IMR-90 (cell line): Measurements from ENCODE around the gene REXO5. TPM values are rescaled to one million over a fixed set of nuclear protein-coding genes. Genes with fewer than 3 reads are reported as not detected.

Experiments
- ATAC-seq: fragments of 200-7000 bp; cut with Tn5 transposase; 2 replicates; pipeline ENCODE4 v1.9.1; 2020; ENCODE audit warnings: low read depth, mild to moderate bottlenecking, moderate library complexity
- BruUV-seq: library from RNA; stranded (reverse); fragments of 400-500 nt; replicated peaks from 2 replicates; lab custom pipeline; 2021; lab: Mats Ljungman, UMichigan
- CTCF ChIA-PET: fragments of 300-600 bp; formaldehyde crosslinking; extraction: SDS; loops from one replicate; lab custom pipeline; 2021; ENCODE audit warnings: antibody characterized with exemption; lab: Yijun Ruan, JAX
- POLR2A ChIA-PET: fragments of 300-600 bp; sonication (Branson Sonifier 250); formaldehyde crosslinking; loops from one replicate; lab custom pipeline; 2022; ENCODE audit warnings: antibody characterized with exemption; ENCODE audit not compliant: unreplicated experiment; lab: Charles Lee
- DNase-seq: peaks from one replicate; pipeline ENCODE4 v3.0.0; 2013
- H2AFZ ChIP-seq: replicated peaks from 2 replicates; pipeline ENCODE3; 2013; ENCODE audit warnings: low read length, mild to moderate bottlenecking; ENCODE audit not compliant: poor library complexity
- H2AK5ac ChIP-seq: 2 replicates; pipeline ENCODE4 v1.6.1; 2013; ENCODE audit warnings: low read depth, low read length, inconsistent platforms
- H2AK9ac ChIP-seq: replicated peaks from 2 replicates; pipeline ENCODE3; 2013; ENCODE audit warnings: mild to moderate bottlenecking, low read depth, low read length, moderate library complexity; ENCODE audit not compliant: poor library complexity
- H2BK120ac ChIP-seq: 2 replicates; pipeline ENCODE4 v1.6.1; 2013; ENCODE audit warnings: low read depth, low read length, inconsistent platforms
- H2BK15ac ChIP-seq: 3 replicates; pipeline ENCODE4 v1.6.1; 2013; ENCODE audit warnings: low read depth, low read length, inconsistent platforms
- H2BK20ac ChIP-seq: 2 replicates; pipeline ENCODE4 v1.6.1; 2013; ENCODE audit warnings: low read depth, mild to moderate bottlenecking, inconsistent platforms, low read length, moderate library complexity
- H2BK5ac ChIP-seq: 2 replicates; pipeline ENCODE4 v1.6.1; 2013; ENCODE audit warnings: mild to moderate bottlenecking, low read depth, low read length, inconsistent platforms; ENCODE audit not compliant: poor library complexity, severe bottlenecking
- H3K14ac ChIP-seq: replicated peaks from 2 replicates; pipeline ENCODE4 v1.6.1; 2013; ENCODE audit warnings: low read depth, low read length, inconsistent platforms
- H3K18ac ChIP-seq: 2 replicates; pipeline ENCODE4 v1.6.1; 2013; ENCODE audit warnings: low read depth, low read length, control low read depth
- H3K23ac ChIP-seq: 2 replicates; pipeline ENCODE4 v1.6.1; 2013; ENCODE audit warnings: low read depth, low read length, inconsistent platforms
- H3K27ac ChIP-seq: 2 replicates; pipeline ENCODE4 v1.5.1; 2013; ENCODE audit warnings: mild to moderate bottlenecking, control low read depth, low read length; ENCODE audit not compliant: insufficient read depth
- H3K27me3 ChIP-seq: 2 replicates; pipeline ENCODE4 v1.6.1; 2013; ENCODE audit warnings: low read length; ENCODE audit not compliant: control insufficient read depth, insufficient read depth
- H3K36me3 ChIP-seq: 2 replicates; pipeline ENCODE4 v1.6.1; 2013; ENCODE audit warnings: low read length, mixed read lengths; ENCODE audit not compliant: control insufficient read depth, insufficient read depth
- H3K4ac ChIP-seq: 2 replicates; pipeline ENCODE4 v1.6.1; 2013; ENCODE audit warnings: low read depth, low read length, inconsistent platforms
- H3K4me1 ChIP-seq: 2 replicates; pipeline ENCODE4 v1.6.1; 2013; ENCODE audit warnings: low read length, mixed read lengths; ENCODE audit not compliant: control insufficient read depth, insufficient read depth
- H3K4me2 ChIP-seq: 2 replicates; pipeline ENCODE4 v1.6.1; 2013; ENCODE audit warnings: low read depth, mild to moderate bottlenecking, control low read depth, low read length, moderate library complexity
- H3K4me3 ChIP-seq: 2 replicates; pipeline ENCODE4 v1.5.1; 2013; ENCODE audit warnings: low read depth, mild to moderate bottlenecking, control low read depth, low read length, moderate library complexity; ENCODE audit not compliant: insufficient read depth
- H3K56ac ChIP-seq: 2 replicates; pipeline ENCODE4 v1.6.1; 2013; ENCODE audit warnings: low read length, inconsistent platforms; ENCODE audit not compliant: insufficient read depth; ENCODE audit errors: extremely low read depth
- H3K79me1 ChIP-seq, 2 experiments: 2 replicates each; pipeline ENCODE4 v1.6.1; 2013; ENCODE audit warnings: low read length in 2 of 2, inconsistent platforms in 1 of 2, low read depth in 1 of 2
- H3K9ac ChIP-seq: 2 replicates; pipeline ENCODE4 v1.6.1; 2013; ENCODE audit warnings: low read depth, low read length, control low read depth
- H3K9me1 ChIP-seq: 2 replicates; pipeline ENCODE4 v1.6.1; 2013; ENCODE audit warnings: low read length, inconsistent platforms; ENCODE audit not compliant: insufficient read depth
- H3K9me3 ChIP-seq: 2 replicates; pipeline ENCODE4 v1.6.1; 2013; ENCODE audit warnings: low read length; ENCODE audit not compliant: control insufficient read depth, insufficient read depth
- H4K20me1 ChIP-seq: 2 replicates; pipeline ENCODE4 v1.6.1; 2013; ENCODE audit warnings: low read length, inconsistent platforms; ENCODE audit not compliant: insufficient read depth
- H4K5ac ChIP-seq: 2 replicates; pipeline ENCODE4 v1.6.1; 2013; ENCODE audit warnings: mild to moderate bottlenecking, low read depth, low read length, control low read depth
- H4K8ac ChIP-seq, 2 experiments: 2 replicates each; pipeline ENCODE4 v1.6.1; 2013; ENCODE audit warnings: low read depth in 2 of 2, low read length in 2 of 2, control low read depth in 1 of 2, inconsistent platforms in 1 of 2
- H4K91ac ChIP-seq: 2 replicates; pipeline ENCODE4 v1.6.1; 2013; ENCODE audit warnings: low read depth, low read length, inconsistent platforms; ENCODE audit not compliant: insufficient read depth
- BHLHE40 ChIP-seq: fragments of 150-350 bp; IDR thresholded peaks from 2 replicates; pipeline ENCODE4 v1.6.1; 2016; ENCODE audit warnings: mild to moderate bottlenecking, low read depth, low read length
- CEBPB ChIP-seq: IDR thresholded peaks from 2 replicates; pipeline ENCODE4 v1.6.1; 2012; ENCODE audit warnings: low read depth, low read length, improper control_type of control experiment
- MAZ ChIP-seq: IDR thresholded peaks from 2 replicates; pipeline ENCODE4 v1.6.1; 2012; ENCODE audit warnings: low read depth, mild to moderate bottlenecking, low read length, improper control_type of control experiment, moderate library complexity, borderline replicate concordance
- RAD21 ChIP-seq: IDR thresholded peaks from 2 replicates; pipeline ENCODE4 v1.6.1; 2012; ENCODE audit warnings: low read length, improper control_type of control experiment
- RCOR1 ChIP-seq: IDR thresholded peaks from 2 replicates; pipeline ENCODE4 v1.6.1; 2012; ENCODE audit warnings: mild to moderate bottlenecking, low read length, improper control_type of control experiment; ENCODE audit not compliant: insufficient replicate concordance
- SMC3 ChIP-seq: fragments of 150-350 bp; IDR thresholded peaks from 2 replicates; pipeline ENCODE4 v1.6.1; 2016; ENCODE audit warnings: low read depth, mild to moderate bottlenecking, antibody characterized with exemption, low read length, moderate library complexity
- whole genome bisulfite sequencing, 2 experiments: methylation state at CpG; one replicate each; pipeline versions ENCODE4 v1.1.5 to v1.1.7; 2013; ENCODE audit warnings: missing lambda C conversion rate in 2 of 2; ENCODE audit not compliant: insufficient read length in 1 of 2; ENCODE audit errors: extremely low coverage in 2 of 2; 5-methylcytosine and 5-hydroxymethylcytosine counted together
- dilution Hi-C: fragments of 300-500 bp; cut with HindIII; formaldehyde crosslinking; loops from one replicate; pipeline ENCODE4 v1.14.3; 2018; ENCODE audit warnings: low sequenced_read_pairs; ENCODE audit not compliant: unreplicated experiment
- in situ Hi-C: fragments of 300-500 bp; cut with MboI; formaldehyde crosslinking; loops from 3 replicates; pipeline ENCODE4 v1.14.3; 2019; ENCODE audit warnings: low sequenced_read_pairs, inconsistent platforms, mixed read lengths
- intact Hi-C: fragments of 100-400 bp; cut with micrococcal nuclease; formaldehyde crosslinking; loops from 2 replicates; pipeline ENCODE4 v1.10.0; 2022
- polyA plus RNA-seq, 3 experiments: library from polyadenylated mRNA; depleted of rRNA; stranded (reverse); fragments of >200 nt; gene quantifications; 2 replicates each; pipeline ENCODE4 v1.2.3, GENCODE V29; 2012; ENCODE audit warnings: low replicate concordance in 1 of 3
- total RNA-seq: library from RNA; depleted of rRNA; stranded (reverse); fragments of >200 nt; gene quantifications from 2 replicates; pipeline ENCODE4 v1.2.3, GENCODE V29; 2012
- TF ChIP-seq, protein P1 (sequence below): conservative IDR thresholded peaks from 2 replicates; pipeline ENCODE4 v1.5.1; 2012; ENCODE audit warnings: mild to moderate bottlenecking, low read depth, low read length, improper control_type of control experiment
- TF ChIP-seq, protein P2 (sequence below): fragments of 150-350 bp; IDR thresholded peaks from 2 replicates; pipeline ENCODE4 v1.6.1; 2016; ENCODE audit warnings: low read depth, mild to moderate bottlenecking, low read length, moderate library complexity, borderline replicate concordance

The REXO5 gene
- total and polyA plus RNA-seq, 2 of the 4 experiments (the other 2 are of a cell fraction) = 3.7 to 7.0 TPM

DNA sequence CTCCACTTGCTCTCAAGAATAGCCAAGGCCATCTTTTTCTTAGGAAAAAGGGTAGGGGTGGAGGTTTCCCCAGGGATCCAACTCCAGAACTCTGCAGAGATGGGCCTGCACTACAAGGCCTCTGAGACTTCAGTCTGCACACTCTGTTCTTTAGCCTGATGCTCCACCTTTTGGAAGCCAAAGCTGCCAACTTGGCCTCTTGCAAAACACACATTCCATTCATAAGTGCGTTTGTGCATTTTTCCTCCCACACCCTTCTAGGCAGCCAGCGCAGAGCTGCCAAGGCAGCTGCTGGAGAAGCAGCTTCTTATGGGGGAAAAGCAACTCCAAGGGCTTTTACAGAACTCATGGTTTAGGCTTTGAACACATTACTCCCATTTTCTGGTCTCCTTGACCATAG, 45.3 kb downstream of the REXO5 start:
- Histone ChIP-seq H3K4me3 (no peak overlapping the region), H2AFZ (peak overlapping the region; percentile 5), H3K9me3 (no peaks in the 10 kb centered on the region), H3K9me1 (peaks cover 8% of the 10 kb centered on the region), H2BK20ac (peak overlapping the region; percentile 75; the same call in 1 of the 2 replicates), H3K9ac (no peak overlapping the region), H4K20me1 (no peaks in the 10 kb centered on the region), H3K79me1 (peaks cover 19 to 39% of the 10 kb centered on the region in 2 experiments; a peak in 3 of 4 replicates), H3K4me1 (peaks cover 13% of the 10 kb centered on the region), H2AK5ac (no peak overlapping the region), H2AK9ac (no peak overlapping the region), H4K5ac (no peak overlapping the region), H2BK5ac (peak overlapping the region; percentile 78), H3K4ac (peak overlapping the region; percentile 58), H2BK15ac (peak overlapping the region; percentile 30; the same call in 1 of the 3 replicates), H3K14ac (peak overlapping the region; percentile 49; the same call in 1 of the 2 replicates), H4K8ac (peak overlapping the region in 1 of 2 experiments; percentile 65; a peak in 2 of 4 replicates), H3K18ac (no peak overlapping the region), H3K23ac (peak overlapping the region; percentile 52; the same call in 1 of the 2 replicates), H3K4me2 (no peak overlapping the region), H3K36me3 (peaks cover 12% of the 10 kb centered on the region), H3K27ac (peak overlapping the region; percentile 25; the same call in 1 of the 2 replicates), H4K91ac (peak overlapping the region; percentile 63; the same call in 1 of the 2 replicates), H3K56ac (peak overlapping the region; percentile 71; the same call in 1 of the 2 replicates), H3K27me3 (no peaks in the 10 kb centered on the region), H2BK120ac (peak overlapping the region; percentile 83)
- no CpG with 5 or more reads among the region's 2 CpGs for WGBS, 2 experiments
- ATAC-seq = peak; percentile 80
- DNase-seq = peak; percentile 92
- intact Hi-C loops = loop anchor here (1.0 to 5.0 kb wide), 4 partner anchors 45 to 449 kb away; partner anchors contain the start of genes DCUN1D3, ERI2, LYRM1 and REXO5
- no TSS peak for BruUV-seq
- in situ Hi-C loops = loop anchor here (5.0 kb wide), 3 partner anchors 236 to 446 kb away; partner anchors contain the start of gene LDAF1
- TF ChIP-seq, protein P1, sequence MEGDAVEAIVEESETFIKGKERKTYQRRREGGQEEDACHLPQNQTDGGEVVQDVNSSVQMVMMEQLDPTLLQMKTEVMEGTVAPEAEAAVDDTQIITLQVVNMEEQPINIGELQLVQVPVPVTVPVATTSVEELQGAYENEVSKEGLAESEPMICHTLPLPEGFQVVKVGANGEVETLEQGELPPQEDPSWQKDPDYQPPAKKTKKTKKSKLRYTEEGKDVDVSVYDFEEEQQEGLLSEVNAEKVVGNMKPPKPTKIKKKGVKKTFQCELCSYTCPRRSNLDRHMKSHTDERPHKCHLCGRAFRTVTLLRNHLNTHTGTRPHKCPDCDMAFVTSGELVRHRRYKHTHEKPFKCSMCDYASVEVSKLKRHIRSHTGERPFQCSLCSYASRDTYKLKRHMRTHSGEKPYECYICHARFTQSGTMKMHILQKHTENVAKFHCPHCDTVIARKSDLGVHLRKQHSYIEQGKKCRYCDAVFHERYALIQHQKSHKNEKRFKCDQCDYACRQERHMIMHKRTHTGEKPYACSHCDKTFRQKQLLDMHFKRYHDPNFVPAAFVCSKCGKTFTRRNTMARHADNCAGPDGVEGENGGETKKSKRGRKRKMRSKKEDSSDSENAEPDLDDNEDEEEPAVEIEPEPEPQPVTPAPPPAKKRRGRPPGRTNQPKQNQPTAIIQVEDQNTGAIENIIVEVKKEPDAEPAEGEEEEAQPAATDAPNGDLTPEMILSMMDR = no peak
- no peak; the same call in 1 of the 2 replicates for TF ChIP-seq BHLHE40
- TF ChIP-seq RCOR1 = no peak
- TF ChIP-seq SMC3 = peak; percentile 31; the same call in 1 of the 2 replicates
- peak; percentile 34; the same call in 1 of the 2 replicates for TF ChIP-seq RAD21
- peak; percentile 97 for TF ChIP-seq CEBPB
- TF ChIP-seq MAZ = peak; percentile 46; the same call in 1 of the 2 replicates
- TF ChIP-seq, protein P2, sequence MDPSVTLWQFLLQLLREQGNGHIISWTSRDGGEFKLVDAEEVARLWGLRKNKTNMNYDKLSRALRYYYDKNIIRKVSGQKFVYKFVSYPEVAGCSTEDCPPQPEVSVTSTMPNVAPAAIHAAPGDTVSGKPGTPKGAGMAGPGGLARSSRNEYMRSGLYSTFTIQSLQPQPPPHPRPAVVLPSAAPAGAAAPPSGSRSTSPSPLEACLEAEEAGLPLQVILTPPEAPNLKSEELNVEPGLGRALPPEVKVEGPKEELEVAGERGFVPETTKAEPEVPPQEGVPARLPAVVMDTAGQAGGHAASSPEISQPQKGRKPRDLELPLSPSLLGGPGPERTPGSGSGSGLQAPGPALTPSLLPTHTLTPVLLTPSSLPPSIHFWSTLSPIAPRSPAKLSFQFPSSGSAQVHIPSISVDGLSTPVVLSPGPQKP = no peak
- CTCF ChIA-PET = interaction anchor here (0.6 to 1.7 kb wide), 6 partner anchors 47 to 337 kb away, joined by 3 to 6 read pairs (median 4); no protein-coding TSS in a partner anchor
- dilution Hi-C loops = no loop called here
- POLR2A ChIA-PET = interaction anchor here (0.5 to 0.7 kb wide), 4 partner anchors 20 to 84 kb away, joined by 3 to 9 read pairs (median 3); partner anchors contain the start of genes DCUN1D3 and LYRM1
